Esophagus (tissue), 2 donors: Measurements from ENCODE around the gene RIMBP2. TPM values are rescaled to one million over a fixed set of nuclear protein-coding genes. Genes with fewer than 3 reads are reported as not detected.

Experiments used
- H3K27ac ChIP-seq, 2 donors: one replicate each; pipeline ENCODE4 v1.5.1; 2013; ENCODE audit warnings: low read depth in 2 of 2, mild to moderate bottlenecking in 2 of 2, inconsistent platforms in 1 of 2, low read length in 1 of 2, moderate library complexity in 1 of 2
- H3K27me3 ChIP-seq, 2 donors: one replicate each; pipeline ENCODE4 v1.6.1; 2013; ENCODE audit warnings: low read length in 2 of 2, control low read depth in 1 of 2, mild to moderate bottlenecking in 1 of 2; ENCODE audit not compliant: insufficient read depth in 2 of 2, control insufficient read depth in 1 of 2
- H3K36me3 ChIP-seq, 2 donors: one replicate each; pipeline ENCODE4 v1.6.1; 2013; ENCODE audit warnings: low read length in 1 of 2; ENCODE audit not compliant: control insufficient read depth in 2 of 2, insufficient read depth in 2 of 2
- H3K4me1 ChIP-seq, 2 donors: one replicate each; pipeline ENCODE4 v1.6.1; 2013; ENCODE audit warnings: low read length in 1 of 2; ENCODE audit not compliant: control insufficient read depth in 2 of 2, insufficient read depth in 2 of 2
- H3K4me3 ChIP-seq, 2 donors: one replicate each; pipeline ENCODE4 v1.5.1; 2013; ENCODE audit warnings: low read length in 2 of 2, mild to moderate bottlenecking in 2 of 2, low read depth in 1 of 2, moderate library complexity in 1 of 2
- H3K9me3 ChIP-seq, 2 donors: one replicate each; pipeline ENCODE4 v1.6.1; 2013; ENCODE audit warnings: mild to moderate bottlenecking in 2 of 2, low read depth in 1 of 2, low read length in 1 of 2, moderate library complexity in 1 of 2; ENCODE audit not compliant: control insufficient read depth in 2 of 2, insufficient read depth in 1 of 2
- WGBS, 2 donors: extraction: QIAGEN DNeasy Blood & Tissue Kit; methylation state at CpG; one replicate each; pipeline ENCODE4 v1.1.7; 2013; 5-methylcytosine and 5-hydroxymethylcytosine counted together
- polyA plus RNA-seq, 2 donors: library from polyadenylated mRNA; stranded (reverse); fragments of 200-250 nt; gene quantifications; one replicate each; pipeline ENCODE4 v1.2.3, GENCODE V29; 2013
- donor health status: healthy with polysubstance abuse.
- donor health status: Bipolar disorder and iron deficiency.

Gene RIMBP2
- polyA plus RNA-seq, 2 donors: 0.20 to 0.69 TPM

DNA sequence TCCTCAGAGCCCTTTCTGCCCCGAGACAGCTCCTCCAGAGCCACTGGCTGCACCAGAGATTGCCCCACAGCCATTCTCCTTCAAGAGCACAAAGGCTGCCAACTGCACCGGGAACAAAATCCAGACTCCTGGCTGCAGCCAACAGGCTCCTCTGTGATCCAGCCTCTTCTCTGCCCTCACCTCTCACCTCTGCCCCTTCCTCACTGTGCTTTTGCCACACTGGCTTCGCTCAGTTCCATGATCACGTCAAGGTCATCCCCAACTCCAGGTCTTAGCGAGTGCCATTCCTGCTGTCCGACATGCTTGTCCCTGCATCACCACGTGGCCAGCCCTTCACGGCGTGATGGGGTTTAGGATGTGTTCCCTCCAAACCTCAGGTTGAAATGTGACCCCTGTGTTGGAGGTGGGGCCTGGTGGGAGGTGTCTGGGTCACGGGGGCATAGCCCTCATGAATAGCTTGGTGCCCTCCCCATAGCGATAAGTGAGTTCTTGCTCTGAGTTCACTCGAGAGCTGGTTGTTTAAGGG, 229.1 kb downstream of the RIMBP2 start:
- no peak overlapping the region for H3K4me3 ChIP-seq
- WGBS, 2 donors: 84 to 88% methylated on average over 12 of the region's 12 CpGs
- peaks cover 0 to 9% of the 10 kb centered on the region in 2 donors for H3K9me3 ChIP-seq
- H3K4me1 ChIP-seq: no peaks in the 10 kb centered on the region
- H3K36me3 ChIP-seq: no peaks in the 10 kb centered on the region
- H3K27me3 ChIP-seq: no peaks in the 10 kb centered on the region
- no peak overlapping the region for H3K27ac ChIP-seq

DNA sequence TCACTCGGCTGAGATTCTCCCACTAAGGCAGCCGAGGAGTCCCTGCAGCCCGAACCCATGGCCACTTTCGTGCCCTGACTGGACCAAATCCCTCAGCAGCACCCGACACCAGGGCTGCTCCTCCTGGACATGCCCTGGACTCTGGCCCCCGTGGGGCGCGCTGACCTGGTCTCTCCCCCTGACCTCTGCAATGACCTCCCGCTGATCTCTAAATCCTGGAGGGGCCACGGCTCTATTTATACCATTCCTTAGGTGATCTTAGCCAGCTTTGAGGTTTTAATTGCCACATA, 230.0 kb downstream of the RIMBP2 start:
- WGBS, 2 donors: 79 to 81% methylated on average over 10 of the region's 10 CpGs
- no peaks in the 10 kb centered on the region for H3K27me3 ChIP-seq
- H3K36me3 ChIP-seq: no peaks in the 10 kb centered on the region
- peaks cover 0 to 9% of the 10 kb centered on the region in 2 donors for H3K9me3 ChIP-seq
- H3K27ac ChIP-seq: no peak overlapping the region
- H3K4me3 ChIP-seq: no peak overlapping the region
- H3K4me1 ChIP-seq: no peaks in the 10 kb centered on the region

DNA sequence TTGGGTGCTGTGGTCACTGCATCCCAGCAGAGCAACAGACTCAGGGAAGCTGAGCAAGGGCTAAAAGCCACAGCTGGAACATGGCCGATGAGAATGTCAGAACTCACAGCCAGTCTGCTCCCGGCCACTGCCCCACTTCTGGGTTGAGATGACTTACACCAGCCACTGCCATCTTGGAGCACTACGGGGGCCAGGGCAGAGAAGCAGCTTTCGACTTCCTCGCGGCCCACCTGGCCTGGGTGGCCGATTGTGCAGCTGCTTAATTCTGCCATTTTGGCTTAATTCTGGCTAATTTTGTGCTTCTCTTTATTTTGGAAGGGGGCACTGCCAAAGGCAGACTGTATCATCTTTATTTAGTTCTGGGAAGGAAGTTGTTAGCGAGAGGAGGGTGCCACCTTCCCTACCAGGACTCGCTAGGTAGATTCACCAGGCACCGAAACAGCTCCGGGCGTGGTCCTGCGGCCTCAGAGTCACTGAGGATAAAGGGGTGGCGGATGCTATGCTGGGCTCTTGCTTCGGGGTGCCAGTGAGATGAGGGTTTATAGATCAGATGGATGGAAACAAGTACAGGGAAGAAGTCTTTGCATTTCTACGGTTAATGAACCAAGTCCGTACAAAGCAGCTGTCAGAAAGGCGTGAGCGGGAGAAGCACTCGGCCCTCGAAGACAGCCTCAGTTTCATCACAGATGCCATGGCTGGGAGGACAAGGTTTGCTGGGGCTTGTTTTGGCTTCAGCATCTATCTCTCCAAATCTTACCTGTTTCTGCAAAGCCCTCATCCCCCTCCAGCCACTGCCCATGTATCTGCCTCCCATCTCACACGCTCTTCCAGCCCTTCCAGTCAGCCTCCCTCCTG, 230.6 kb downstream of the RIMBP2 start:
- no peak overlapping the region for H3K27ac ChIP-seq
- no peaks in the 10 kb centered on the region for H3K4me1 ChIP-seq
- H3K4me3 ChIP-seq: no peak overlapping the region
- WGBS, 2 donors: 88 to 89% methylated on average over 22 of the region's 22 CpGs
- no peaks in the 10 kb centered on the region for H3K27me3 ChIP-seq
- H3K9me3 ChIP-seq: peaks cover 0 to 9% of the 10 kb centered on the region in 2 donors
- no peaks in the 10 kb centered on the region for H3K36me3 ChIP-seq

DNA sequence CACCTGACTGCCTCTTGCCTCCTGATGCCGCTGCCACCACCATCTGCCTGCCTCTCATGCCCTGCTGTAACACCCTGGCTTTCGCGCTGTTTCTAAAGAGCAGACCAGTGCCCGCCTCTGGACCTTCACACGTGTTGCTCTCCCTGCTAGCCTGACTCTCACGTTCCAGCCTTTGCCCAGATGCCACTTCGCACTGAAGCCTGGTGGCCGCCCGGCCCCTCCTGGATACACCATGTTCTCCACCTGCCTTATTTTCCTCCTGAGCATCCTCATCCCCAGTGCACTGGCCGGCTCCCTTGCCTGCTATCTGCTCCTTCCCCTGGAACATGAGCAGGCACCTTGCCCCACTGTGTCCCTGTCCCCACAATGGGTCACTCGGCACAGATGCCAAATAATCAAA, 231.9 kb downstream of the RIMBP2 start:
- Histone ChIP-seq H3K27me3 (no peaks in the 10 kb centered on the region), H3K36me3 (no peaks in the 10 kb centered on the region)
- 81 to 83% methylated on average over 11 of the region's 11 CpGs for WGBS, 2 donors

DNA sequence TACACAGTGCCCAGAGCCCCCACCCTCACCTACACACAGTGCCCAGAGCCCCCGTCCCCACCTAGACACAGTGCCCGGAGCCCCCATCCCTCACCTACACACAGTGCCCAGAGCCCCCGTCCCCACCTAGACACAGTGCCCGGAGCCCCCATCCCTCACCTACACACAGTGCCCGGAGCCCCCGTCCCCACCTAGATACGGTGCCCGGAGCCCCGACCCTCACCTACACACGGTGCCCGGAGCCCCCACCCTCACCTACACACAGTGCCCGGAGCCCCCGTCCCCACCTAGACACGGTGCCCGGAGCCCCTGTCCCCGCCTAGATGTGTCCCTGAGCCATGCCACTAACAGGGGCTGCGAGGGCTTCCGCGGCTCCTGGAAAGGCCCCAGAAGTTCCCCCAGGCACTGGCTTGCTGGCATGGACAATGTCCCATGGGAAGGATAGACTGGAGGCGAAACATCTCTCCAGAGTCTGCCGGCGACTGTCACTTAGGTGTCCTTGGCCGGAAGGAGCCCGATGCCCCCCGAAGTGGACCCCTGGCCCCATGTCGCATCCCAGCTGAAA, 232.4 kb downstream of the RIMBP2 start:
- 86 to 89% methylated on average over 25 to 26 of the region's 26 CpGs for WGBS, 2 donors

More for the DNA sequence above, 231.9 kb downstream of the RIMBP2 start:
- H3K27ac ChIP-seq: no peak overlapping the region
- no peaks in the 10 kb centered on the region for H3K4me1 ChIP-seq
- peaks cover 0 to 5% of the 10 kb centered on the region in 2 donors for H3K9me3 ChIP-seq
- no peak overlapping the region for H3K4me3 ChIP-seq

DNA sequence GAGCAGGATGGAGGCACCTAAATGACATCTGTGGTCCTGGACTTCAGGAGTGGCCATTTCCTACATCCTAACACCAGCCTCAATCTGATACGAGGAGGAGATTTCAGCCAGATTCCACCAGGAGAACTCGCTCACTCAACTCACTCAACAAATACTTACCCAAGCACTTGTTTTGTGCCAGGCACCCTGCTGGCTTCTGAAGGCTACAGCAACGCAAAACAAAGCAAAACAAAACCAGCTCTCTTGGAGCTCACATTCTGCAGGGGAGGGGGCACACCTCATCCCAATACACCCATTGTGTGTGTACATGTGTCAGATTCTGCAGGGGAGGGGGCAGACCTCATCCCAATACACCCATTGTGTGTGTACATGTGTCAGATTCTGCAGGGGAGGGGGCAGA, 233.7 kb downstream of the RIMBP2 start:
- 61 to 68% methylated on average over 3 of the region's 3 CpGs for WGBS, 2 donors
- Histone ChIP-seq H3K4me1 (no peaks in the 10 kb centered on the region), H3K4me3 (no peak overlapping the region), H3K27me3 (no peaks in the 10 kb centered on the region), H3K9me3 (peaks cover 0 to 3% of the 10 kb centered on the region in 2 donors), H3K36me3 (no peaks in the 10 kb centered on the region), H3K27ac (no peak overlapping the region)

More for the DNA sequence above, 232.4 kb downstream of the RIMBP2 start:
- H3K36me3 ChIP-seq: no peaks in the 10 kb centered on the region
- no peak overlapping the region for H3K27ac ChIP-seq
- H3K27me3 ChIP-seq: no peaks in the 10 kb centered on the region
- H3K4me3 ChIP-seq: no peak overlapping the region
- H3K4me1 ChIP-seq: no peaks in the 10 kb centered on the region
- H3K9me3 ChIP-seq: peaks cover 0 to 3% of the 10 kb centered on the region in 2 donors

DNA sequence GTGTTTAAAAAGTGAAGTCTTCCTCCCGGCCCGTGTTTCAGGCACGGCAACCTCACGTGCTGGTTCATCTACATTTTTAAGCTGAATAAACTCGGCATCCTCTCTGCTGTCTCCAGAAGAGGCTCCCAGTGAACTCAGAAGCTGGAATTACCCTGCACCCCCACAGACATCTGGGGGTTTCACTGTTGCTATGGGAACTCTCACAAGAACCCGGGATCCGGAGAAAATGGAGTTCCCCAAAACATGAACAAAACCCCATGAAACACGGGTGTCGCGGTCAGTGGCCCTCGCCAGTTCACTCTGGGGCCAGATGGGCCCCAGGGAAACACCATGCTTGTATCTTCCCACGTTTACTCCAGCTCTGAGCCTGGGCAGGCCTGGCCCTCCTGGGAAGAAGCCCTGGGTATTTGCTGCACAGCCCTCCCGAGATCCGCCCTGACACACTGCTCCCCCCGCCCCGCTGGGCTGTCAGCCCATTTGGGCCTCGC, 234.7 kb downstream of the RIMBP2 start:
- 62 to 66% methylated on average over 17 of the region's 17 CpGs for WGBS, 2 donors
- H3K4me3 ChIP-seq: no peak overlapping the region
- H3K27me3 ChIP-seq: no peaks in the 10 kb centered on the region
- no peaks in the 10 kb centered on the region for H3K36me3 ChIP-seq
- no peaks in the 10 kb centered on the region for H3K4me1 ChIP-seq
- no peak overlapping the region for H3K27ac ChIP-seq
- no peaks in the 10 kb centered on the region for H3K9me3 ChIP-seq

DNA sequence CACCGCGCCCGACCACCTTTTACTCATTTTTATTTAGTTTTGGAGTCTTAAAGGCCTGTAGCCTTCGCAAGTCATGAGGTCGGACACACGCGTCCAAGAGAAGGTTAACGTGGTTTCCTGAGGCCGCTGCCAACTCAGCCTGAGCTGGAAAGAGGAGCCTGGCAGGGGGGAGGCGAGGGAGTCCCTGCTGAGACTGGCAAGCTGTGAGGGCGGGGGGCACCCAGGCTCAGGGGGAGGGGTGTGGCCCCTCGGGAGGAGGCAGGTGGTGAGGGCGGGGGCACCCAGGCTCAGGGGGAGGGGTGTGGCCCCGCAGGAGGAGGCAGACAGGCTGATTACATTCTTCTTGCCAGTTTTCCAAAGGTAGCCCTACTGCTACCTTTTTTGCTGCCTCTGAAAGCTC, 235.2 kb downstream of the RIMBP2 start:
- Histone ChIP-seq H3K27me3 (no peaks in the 10 kb centered on the region), H3K36me3 (no peaks in the 10 kb centered on the region), H3K27ac (no peak overlapping the region), H3K4me1 (no peaks in the 10 kb centered on the region), H3K9me3 (no peaks in the 10 kb centered on the region), H3K4me3 (no peak overlapping the region)
- 57 to 58% methylated on average over 13 to 14 of the region's 14 CpGs for WGBS, 2 donors

DNA sequence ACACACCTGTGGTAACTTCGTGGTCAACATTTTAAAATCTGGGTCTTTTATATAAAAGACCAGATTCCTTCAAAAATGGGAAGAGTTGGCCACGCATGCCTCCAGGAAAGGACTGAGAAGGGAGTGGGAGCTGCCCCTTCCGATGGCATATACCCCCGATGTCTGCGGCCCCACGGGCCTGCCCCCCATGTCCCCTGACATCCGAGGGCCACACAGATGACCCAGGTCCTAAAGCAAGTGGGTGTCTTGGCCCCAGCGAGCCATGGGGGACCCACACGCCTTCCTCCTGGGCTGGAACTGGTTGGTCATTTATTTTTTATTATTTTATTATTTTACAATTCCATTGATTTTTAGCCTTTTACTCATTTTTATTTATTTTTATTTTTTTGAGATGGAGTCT, 235.9 kb downstream of the RIMBP2 start:
- no peaks in the 10 kb centered on the region for H3K4me1 ChIP-seq
- H3K36me3 ChIP-seq: no peaks in the 10 kb centered on the region
- no peaks in the 10 kb centered on the region for H3K9me3 ChIP-seq
- no peak overlapping the region for H3K4me3 ChIP-seq
- WGBS, 2 donors: 88 to 92% methylated on average over 9 of the region's 9 CpGs
- H3K27me3 ChIP-seq: no peaks in the 10 kb centered on the region
- H3K27ac ChIP-seq: no peak overlapping the region
